Type B pancreatic cell (in vitro differentiated cells): ENCODE results near the gene CCDC61. TPM values are rescaled to one million over a fixed set of nuclear protein-coding genes. Genes with fewer than 3 reads are reported as not detected.

Source experiments
- DNase-seq: peaks from one replicate; pipeline ENCODE4 v3.0.0; 2021; ENCODE audit warnings: mixed read lengths; ENCODE audit not compliant: unreplicated experiment; ENCODE audit errors: extremely low spot score
- H3K27ac Mint-ChIP-seq: 2 replicates; pipeline ENCODE4 v1.8.0; 2021; ENCODE audit warnings: mild to moderate bottlenecking, mixed read lengths
- H3K27me3 Mint-ChIP-seq: 2 replicates; pipeline ENCODE4 v1.8.0; 2021; ENCODE audit warnings: mixed read lengths
- H3K36me3 Mint-ChIP-seq: 2 replicates; pipeline ENCODE4 v1.8.0; 2021; ENCODE audit warnings: mixed read lengths
- H3K4me1 Mint-ChIP-seq: one replicate; pipeline ENCODE4 v1.8.0; 2021; ENCODE audit warnings: mixed read lengths; ENCODE audit not compliant: unreplicated experiment
- H3K4me3 Mint-ChIP-seq: 2 replicates; pipeline ENCODE4 v1.8.0; 2021; ENCODE audit warnings: mild to moderate bottlenecking, mixed read lengths
- H3K9me3 Mint-ChIP-seq: 2 replicates; pipeline ENCODE4 v1.8.0; 2021; ENCODE audit warnings: mixed read lengths
- CTCF ChIP-seq: fragments of 200-600 bp; sonication (generic); conservative IDR thresholded peaks from 2 replicates; pipeline ENCODE4 v1.5.0; 2021; ENCODE audit warnings: antibody characterized with exemption, mild to moderate bottlenecking
- total RNA-seq: library from RNA; stranded (reverse); gene quantifications from 2 replicates; pipeline ENCODE4 v1.2.1, GENCODE V29; 2021; ENCODE audit warnings: low replicate concordance

CCDC61 gene
- total RNA-seq, 1 donor from 2014 or later, result 19.4 TPM

- peaks cover 74% of the 10 kb centered on the region for H3K27me3 Mint-ChIP-seq
- H3K4me1 Mint-ChIP-seq, result peaks cover 18% of the 10 kb centered on the region
- H3K9me3 Mint-ChIP-seq, result no peaks in the 10 kb centered on the region
- no peak for TF ChIP-seq CTCF
- H3K4me3 Mint-ChIP-seq, result no peak overlapping the region
- no peak overlapping the region for H3K27ac Mint-ChIP-seq
- no peak for DNase-seq
- no peaks in the 10 kb centered on the region for H3K36me3 Mint-ChIP-seq
These were observed 19.8 kb upstream of the CCDC61 start for GRCh38 chr19:45975306-45976070.

- H3K36me3 Mint-ChIP-seq, result no peaks in the 10 kb centered on the region
- H3K4me1 Mint-ChIP-seq, result peaks cover 18% of the 10 kb centered on the region
- H3K27ac Mint-ChIP-seq, result no peak overlapping the region
- no peak for DNase-seq
- no peaks in the 10 kb centered on the region for H3K9me3 Mint-ChIP-seq
- no peak for TF ChIP-seq CTCF
- H3K4me3 Mint-ChIP-seq, result peak overlapping the region; percentile 10
- peaks cover 73% of the 10 kb centered on the region for H3K27me3 Mint-ChIP-seq
These were observed 19.1 kb upstream of the CCDC61 start for GRCh38 chr19:45976178-45976577.

- H3K4me1 Mint-ChIP-seq, result peaks cover 8% of the 10 kb centered on the region
These were observed 17.1 kb upstream of the CCDC61 start for GRCh38 chr19:45978156-45978555.

GRCh38 chr19:45981350-45981749 lies 13.9 kb upstream of the CCDC61 start:
- H3K4me3 Mint-ChIP-seq, result no peak overlapping the region
- peaks cover under 1% of the 10 kb centered on the region for H3K4me1 Mint-ChIP-seq

More at GRCh38 chr19:45978156-45978555, 17.1 kb upstream of the CCDC61 start:
- H3K4me3 Mint-ChIP-seq, result no peak overlapping the region
- DNase-seq, result no peak
- no peaks in the 10 kb centered on the region for H3K36me3 Mint-ChIP-seq
- no peaks in the 10 kb centered on the region for H3K9me3 Mint-ChIP-seq
- peaks cover 69% of the 10 kb centered on the region for H3K27me3 Mint-ChIP-seq
- no peak for TF ChIP-seq CTCF
- H3K27ac Mint-ChIP-seq, result no peak overlapping the region

GRCh38 chr19:45985321-45985720 lies 9.9 kb upstream of the CCDC61 start:
- Mint-ChIP-seq H3K27me3 (peaks cover 35% of the 10 kb centered on the region), H3K36me3 (no peaks in the 10 kb centered on the region), H3K9me3 (no peaks in the 10 kb centered on the region), H3K4me3 (no peak overlapping the region), H3K27ac (no peak overlapping the region), H3K4me1 (no peaks in the 10 kb centered on the region)
- TF ChIP-seq CTCF, result no peak
- DNase-seq, result no peak

More at GRCh38 chr19:45981350-45981749, 13.9 kb upstream of the CCDC61 start:
- DNase-seq, result no peak
- peaks cover 49% of the 10 kb centered on the region for H3K27me3 Mint-ChIP-seq
- no peak overlapping the region for H3K27ac Mint-ChIP-seq
- no peaks in the 10 kb centered on the region for H3K9me3 Mint-ChIP-seq
- H3K36me3 Mint-ChIP-seq, result no peaks in the 10 kb centered on the region
- no peak for TF ChIP-seq CTCF
